HG03354 (cell line): ENCODE data around the gene PLEK.
"Not testable (repeated sequence)": the region's sequence is repeated elsewhere in the genome, so short reads cannot be mapped to it uniquely, and the experiment has no call there.

Experiments used
- ATAC-seq: cut with Tn5 transposase; IDR thresholded peaks from one replicate; pipeline ENCODE4 v1.9.1; 2021; ENCODE audit warnings: mild to moderate bottlenecking; ENCODE audit not compliant: unreplicated experiment, poor library complexity, severe bottlenecking

Gene PLEK

DNA sequence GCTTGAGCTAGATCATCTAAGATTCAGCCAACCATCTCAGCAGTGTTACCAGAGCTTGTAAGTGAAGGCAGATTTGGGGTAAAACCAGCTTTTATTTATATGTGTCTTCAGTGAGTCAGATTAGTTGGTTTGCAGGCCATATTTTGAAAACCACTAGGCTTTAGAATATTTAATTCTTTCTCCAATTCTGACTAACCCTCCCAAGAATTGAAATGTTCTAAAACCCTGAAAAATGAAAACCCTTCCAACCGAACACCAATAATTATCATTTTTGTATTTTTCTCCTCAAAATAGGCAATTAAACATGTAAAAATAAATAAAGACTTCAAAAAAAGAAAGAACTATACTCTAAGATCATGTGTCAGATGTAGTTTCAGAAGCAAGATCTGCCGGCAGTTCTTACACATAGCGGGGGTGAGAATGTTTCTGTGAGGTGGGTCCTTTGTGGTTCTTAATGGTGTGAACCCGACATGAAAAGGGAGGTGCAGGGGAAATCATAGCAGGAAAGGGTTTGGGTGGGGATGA is 14.2 kb downstream of the PLEK start:
- peak; percentile 40 for ATAC-seq

GRCh38 chr2:68383778-68384177 is 18.7 kb downstream of the PLEK start:
- ATAC-seq = no peak

DNA sequence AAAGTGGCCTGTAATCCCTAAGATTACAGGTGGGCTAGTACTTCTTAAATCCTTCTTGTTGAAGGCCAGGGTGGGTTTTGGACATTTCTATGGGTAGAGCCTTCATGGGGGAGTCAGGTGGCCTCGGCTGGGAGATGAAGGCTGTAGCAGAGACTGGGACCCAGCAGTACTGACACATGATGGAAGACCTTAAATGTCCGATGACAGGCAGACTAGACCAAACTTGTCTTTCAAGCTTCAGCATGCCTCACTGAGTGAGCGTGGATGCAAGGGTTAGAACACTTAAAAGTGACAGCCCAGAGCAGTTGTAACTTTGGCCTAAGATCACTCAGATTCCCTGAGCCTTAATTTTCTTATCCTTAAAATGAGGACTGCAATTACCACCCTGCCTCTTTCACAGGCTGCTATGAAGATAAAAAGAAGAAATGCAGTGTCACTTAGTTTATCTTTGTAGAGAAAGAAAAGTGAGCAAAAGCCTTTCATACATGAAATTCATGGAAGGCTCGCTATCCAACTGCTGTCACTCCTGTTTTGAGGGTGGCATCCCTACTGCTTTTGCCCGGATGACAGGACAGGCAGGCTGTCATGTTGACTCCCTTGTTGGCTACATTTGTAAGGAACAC is 19.5 kb downstream of the PLEK start:
- ATAC-seq = no peak

GRCh38 chr2:68385220-68385906 is 20.3 kb downstream of the PLEK start:
- ATAC-seq = peak; percentile 53

- ATAC-seq = no peak
Observed at GRCh38 chr2:68385907-68386287, 20.8 kb downstream of the PLEK start.

- no peak for ATAC-seq
Observed at GRCh38 chr2:68386365-68386764, 21.3 kb downstream of the PLEK start.

GRCh38 chr2:68387408-68388350 is 22.6 kb downstream of the PLEK start:
- ATAC-seq = peak; percentile 53

- peak; percentile 55 for ATAC-seq
Observed at GRCh38 chr2:68388358-68388757, 23.3 kb downstream of the PLEK start.

- no peak for ATAC-seq
Observed at GRCh38 chr2:68388772-68389171, 23.7 kb downstream of the PLEK start.

GRCh38 chr2:68390114-68390513 is 25.0 kb downstream of the PLEK start:
- no peak for ATAC-seq

DNA sequence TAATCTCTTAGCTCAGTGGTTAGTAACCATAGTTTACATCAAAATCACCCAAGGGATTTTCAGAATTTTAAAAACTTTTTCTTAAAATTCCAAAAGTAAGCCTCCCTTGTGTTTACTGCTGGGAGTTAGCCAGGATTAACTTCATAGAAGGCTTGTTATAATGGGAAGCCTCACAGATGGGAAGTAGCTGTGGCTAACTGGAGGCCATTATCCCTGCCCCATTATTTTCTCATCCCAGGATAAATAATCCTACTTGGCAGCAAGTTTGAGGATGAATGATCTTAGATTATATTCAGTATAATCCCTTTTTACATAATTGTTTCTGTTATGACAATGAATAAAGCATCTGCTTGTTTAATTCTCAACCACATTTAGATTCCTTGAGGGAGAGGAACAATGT is 25.5 kb downstream of the PLEK start:
- no peak for ATAC-seq

DNA sequence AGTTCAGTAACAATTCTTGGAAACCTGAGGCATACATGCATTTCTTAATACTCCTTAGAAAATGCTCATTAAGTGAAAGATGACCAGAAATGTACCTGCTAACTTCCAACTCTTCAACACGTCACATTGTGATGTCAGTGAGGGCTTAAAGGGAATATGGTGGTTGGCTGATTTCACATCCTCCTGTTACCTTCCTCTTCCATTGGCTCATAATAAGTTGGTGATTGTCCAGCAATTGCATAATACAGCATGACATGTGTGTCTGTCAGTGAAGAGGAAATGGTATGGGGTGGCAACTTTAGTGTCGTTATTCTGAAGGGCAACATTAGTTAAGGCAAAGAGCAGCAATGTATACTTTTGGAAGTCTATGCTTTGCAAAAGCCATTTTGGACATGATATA is 26.0 kb downstream of the PLEK start:
- ATAC-seq = no peak

- no peak for ATAC-seq
Observed at GRCh38 chr2:68391869-68392268, 26.8 kb downstream of the PLEK start.

DNA sequence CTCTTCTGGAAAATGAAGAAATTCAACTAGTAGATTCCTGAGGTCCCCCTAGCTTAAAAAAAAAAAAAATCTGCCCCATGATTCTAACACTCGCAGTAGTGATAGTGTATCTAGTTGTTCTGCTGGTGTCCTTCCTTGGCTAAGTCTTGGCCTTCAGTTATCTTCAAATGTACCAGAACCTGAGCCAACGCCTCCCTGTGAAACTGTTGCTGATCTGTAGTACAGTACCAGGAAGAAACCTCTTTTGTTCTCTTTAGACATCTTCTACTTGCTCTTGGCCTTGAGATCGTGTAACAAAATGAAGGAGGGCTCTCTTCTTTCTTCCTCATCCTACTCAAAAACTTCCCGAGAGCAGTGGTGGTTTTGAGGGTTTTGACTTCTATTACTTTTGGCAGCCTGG is 31.0 kb downstream of the PLEK start:
- no peak for ATAC-seq

GRCh38 chr2:68397704-68398263 is 32.7 kb downstream of the PLEK start:
- not testable (repeated sequence) for ATAC-seq

DNA sequence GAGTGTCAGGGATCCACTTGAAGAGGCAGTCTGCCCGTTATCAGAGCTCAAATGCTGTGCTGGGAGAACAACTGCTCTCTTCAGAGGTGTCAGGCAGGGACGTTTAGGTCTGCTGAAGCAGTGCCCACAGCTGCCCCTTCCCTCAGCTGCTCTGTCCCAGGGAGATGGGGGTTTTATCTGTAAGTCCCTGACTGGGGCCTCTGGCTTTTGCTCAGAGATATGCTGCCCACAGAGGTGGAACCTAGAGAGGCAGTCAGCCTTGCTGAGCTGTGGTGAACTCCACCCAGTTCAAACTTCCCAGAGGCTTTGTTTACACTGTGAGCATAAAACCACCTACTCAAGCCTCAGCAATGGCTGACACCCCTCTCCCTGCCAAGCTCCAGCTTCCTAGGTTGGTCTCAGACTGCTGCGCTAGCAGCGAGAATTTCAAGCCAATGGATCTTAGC is 38.1 kb downstream of the PLEK start:
- ATAC-seq = no peak

DNA sequence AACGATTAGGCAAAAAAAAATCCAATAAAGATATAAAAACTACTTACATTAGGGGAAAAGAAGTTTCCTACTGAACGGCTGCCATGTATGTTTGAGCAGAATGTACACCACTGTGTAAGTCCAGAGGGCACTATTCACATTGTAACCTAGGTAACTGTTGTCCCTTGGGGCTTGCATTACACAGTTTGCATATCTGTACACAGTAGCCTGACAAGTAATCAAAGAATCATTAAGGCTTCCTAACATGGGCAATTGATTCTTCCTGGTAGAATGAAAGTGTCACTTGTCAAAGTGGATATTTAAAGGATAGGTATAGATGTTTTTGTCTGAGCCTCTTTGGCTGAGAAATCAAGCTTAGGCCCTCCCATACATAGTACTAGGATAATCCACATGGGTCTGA is 39.1 kb downstream of the PLEK start:
- peak; percentile 81 for ATAC-seq

GRCh38 chr2:68404893-68405799 is 40.1 kb downstream of the PLEK start:
- ATAC-seq = no peak
